Measurements from ENCODE around the gene BEND5.
A peak's percentile ranks its signal among the peaks of the same experiment; 100 is the strongest.

BEND5 gene

GRCh38 chr1:48726557-48727215 lies 50.0 kb downstream of the BEND5 start:
- DNase-seq (ENCODE audit: low read depth): no peak
- H3K4me3 ChIP-seq (ENCODE audit: low read length): no peak overlapping the region
- TF ChIP-seq CTCF (IDR thresholded peaks at IDR 0.05; ENCODE audit: insufficient read depth, low read depth, low read length, missing control alignments): no peak

GRCh38 chr1:48726139-48726538 lies 50.6 kb downstream of the BEND5 start:
- no peak overlapping the region for H3K4me3 ChIP-seq (ENCODE audit: low read length)
- TF ChIP-seq CTCF (IDR thresholded peaks at IDR 0.05; ENCODE audit: insufficient read depth, low read depth, low read length, missing control alignments): no peak
- no peak for DNase-seq (ENCODE audit: low read depth)

GRCh38 chr1:48725341-48726046 lies 51.2 kb downstream of the BEND5 start:
- no peak for DNase-seq (ENCODE audit: low read depth)
- TF ChIP-seq CTCF (IDR thresholded peaks at IDR 0.05; ENCODE audit: insufficient read depth, low read depth, low read length, missing control alignments): no peak
- no peak overlapping the region for H3K4me3 ChIP-seq (ENCODE audit: low read length)

GRCh38 chr1:48720929-48721328 lies 55.8 kb downstream of the BEND5 start:
- no peak for TF ChIP-seq CTCF (IDR thresholded peaks at IDR 0.05; ENCODE audit: insufficient read depth, low read depth, low read length, missing control alignments)
- no peak overlapping the region for H3K4me3 ChIP-seq (ENCODE audit: low read length)
- no peak for DNase-seq (ENCODE audit: low read depth)

- no peak for TF ChIP-seq CTCF (IDR thresholded peaks at IDR 0.05; ENCODE audit: insufficient read depth, low read depth, low read length, missing control alignments)
- H3K4me3 ChIP-seq (ENCODE audit: low read length): no peak overlapping the region
- peak; percentile 23 for DNase-seq (ENCODE audit: low read depth)
These were observed 58.0 kb downstream of the BEND5 start for GRCh38 chr1:48718705-48719104.

- no peak for DNase-seq (ENCODE audit: low read depth)
- no peak for TF ChIP-seq CTCF (IDR thresholded peaks at IDR 0.05; ENCODE audit: insufficient read depth, low read depth, low read length, missing control alignments)
- H3K4me3 ChIP-seq (ENCODE audit: low read length): no peak overlapping the region
These were observed 58.5 kb downstream of the BEND5 start for GRCh38 chr1:48718116-48718630.
